Limb (tissue), 2 donors: ENCODE results near the gene MYOCD.
A peak's percentile ranks its signal among the peaks of the same experiment; 100 is the strongest.

Experiments used
- DNase-seq, 2 donors: peaks; one replicate each; pipeline ENCODE4 v3.0.0-alpha.2; 2016; ENCODE audit errors: extremely low spot score in 2 of 2

Gene MYOCD

GRCh38 chr17:12706070-12706469 lies 40.4 kb downstream of the MYOCD start:
- no peak for DNase-seq

- no peak for DNase-seq
Observed at GRCh38 chr17:12709063-12709462, 43.4 kb downstream of the MYOCD start.

- DNase-seq = no peak
Observed at GRCh38 chr17:12712415-12712814, 46.7 kb downstream of the MYOCD start.

GRCh38 chr17:12712941-12713340 lies 47.3 kb downstream of the MYOCD start:
- no peak for DNase-seq

GRCh38 chr17:12719948-12720347 lies 54.3 kb downstream of the MYOCD start:
- no peak for DNase-seq

GRCh38 chr17:12721581-12721980 lies 55.9 kb downstream of the MYOCD start:
- DNase-seq = no peak

- DNase-seq = no peak
Observed at GRCh38 chr17:12722282-12722681, 56.6 kb downstream of the MYOCD start.

GRCh38 chr17:12726131-12726530 lies 60.4 kb downstream of the MYOCD start:
- no peak for DNase-seq

GRCh38 chr17:12727076-12727760 lies 61.5 kb downstream of the MYOCD start:
- peak in 1 of 2 donors; percentile 55 for DNase-seq

GRCh38 chr17:12727881-12728280 lies 62.2 kb downstream of the MYOCD start:
- no peak for DNase-seq

- no peak for DNase-seq
Observed at GRCh38 chr17:12729086-12729485, 63.4 kb downstream of the MYOCD start.

GRCh38 chr17:12730421-12730820 lies 64.7 kb downstream of the MYOCD start:
- DNase-seq = no peak

GRCh38 chr17:12730931-12731521 lies 65.3 kb downstream of the MYOCD start:
- DNase-seq = no peak

GRCh38 chr17:12731839-12732238 lies 66.1 kb downstream of the MYOCD start:
- no peak for DNase-seq

- no peak for DNase-seq
Observed at GRCh38 chr17:12732366-12732765, 66.7 kb downstream of the MYOCD start.

- DNase-seq = no peak
Observed at GRCh38 chr17:12734926-12735325, 69.2 kb downstream of the MYOCD start.

GRCh38 chr17:12735517-12735916 lies 69.8 kb downstream of the MYOCD start:
- DNase-seq = no peak

- no peak for DNase-seq
Observed at GRCh38 chr17:12736526-12736925, 70.8 kb downstream of the MYOCD start.

GRCh38 chr17:12737740-12738469 lies 72.2 kb downstream of the MYOCD start:
- DNase-seq = no peak

- no peak for DNase-seq
Observed at GRCh38 chr17:12738624-12739023, 72.9 kb downstream of the MYOCD start.

- no peak for DNase-seq
Observed at GRCh38 chr17:12739500-12739899, 73.8 kb downstream of the MYOCD start.

- DNase-seq = no peak
Observed at GRCh38 chr17:12743046-12743445, 77.4 kb downstream of the MYOCD start.

GRCh38 chr17:12744298-12744697 lies 78.6 kb downstream of the MYOCD start:
- DNase-seq = no peak
